Stimulated activated CD4-positive, alpha-beta T cell treated with anti-CD3 and anti-CD28 coated beads, Interleukin-15, amount 100 ng/mL, for 48 hours (primary cell): Measurements from ENCODE around the gene THSD1.
A peak's percentile ranks its signal among the peaks of the same experiment; 100 is the strongest.

Experiments
- DNase-seq, 2 donors: peaks; one replicate each; pipeline ENCODE4 v3.0.0-alpha.2; 2020; ENCODE audit warnings: low read depth in 2 of 2

Gene THSD1

GRCh38 chr13:52405767-52406494, at the start of gene THSD1:
TSS of gene THSD1 (minus strand) at chr13:52406172. CDS start at chr13:52402600, 3,572 bp downstream.
- no peak for DNase-seq

- DNase-seq = peak; percentile 62 to 67
Observed at GRCh38 chr13:52455677-52456041, 49.7 kb upstream of the THSD1 start.

GRCh38 chr13:52454820-52455676, 49.1 kb upstream of the THSD1 start, which contains the start of gene CKAP2:
TSS of gene CKAP2 (plus strand) at chr13:52455478. CDS start at chr13:52455557, 79 bp downstream.
- DNase-seq = peak; percentile 89

- no peak for DNase-seq
Observed at GRCh38 chr13:52454459-52454819, 48.5 kb upstream of the THSD1 start.

GRCh38 chr13:52452470-52452869, 46.5 kb upstream of the THSD1 start:
- no peak for DNase-seq

- no peak for DNase-seq
Observed at GRCh38 chr13:52451135-52451804, 45.3 kb upstream of the THSD1 start.

- no peak for DNase-seq
Observed at GRCh38 chr13:52450793-52451116, 44.8 kb upstream of the THSD1 start.

- DNase-seq = peak; percentile 82 to 92
Observed at GRCh38 chr13:52450012-52450792, 44.2 kb upstream of the THSD1 start, which contains the start of gene VPS36. TSS of gene VPS36 (minus strand) at chr13:52450634. CDS start at chr13:52450594, 40 bp downstream.

GRCh38 chr13:52449331-52450011, 43.5 kb upstream of the THSD1 start:
- DNase-seq = no peak

- no peak for DNase-seq
Observed at GRCh38 chr13:52447815-52448552, 42.0 kb upstream of the THSD1 start.

GRCh38 chr13:52447354-52447753, 41.4 kb upstream of the THSD1 start:
- DNase-seq = no peak

GRCh38 chr13:52446265-52446664, 40.3 kb upstream of the THSD1 start:
- DNase-seq = no peak

GRCh38 chr13:52432456-52432855, 26.5 kb upstream of the THSD1 start:
- no peak for DNase-seq

GRCh38 chr13:52428295-52428694, 22.3 kb upstream of the THSD1 start:
- DNase-seq = no peak

- no peak for DNase-seq
Observed at GRCh38 chr13:52421216-52421615, 15.2 kb upstream of the THSD1 start.

- no peak for DNase-seq
Observed at GRCh38 chr13:52419080-52419479, 13.1 kb upstream of the THSD1 start.

GRCh38 chr13:52414963-52415362, 9.0 kb upstream of the THSD1 start:
- no peak for DNase-seq

- no peak for DNase-seq
Observed at GRCh38 chr13:52414051-52414450, 8.1 kb upstream of the THSD1 start.

- DNase-seq = no peak
Observed at GRCh38 chr13:52412128-52412527, 6.2 kb upstream of the THSD1 start.

- DNase-seq = no peak
Observed at GRCh38 chr13:52411629-52412028, 5.7 kb upstream of the THSD1 start.
